GM11168 (cell line): Measurements from ENCODE around the gene UBE2D2.

Experiments used
- in situ Hi-C: fragments of 300-500 bp; cut with MboI; formaldehyde crosslinking; loops from one replicate; pipeline ENCODE4 v1.12.0; 2022; ENCODE audit warnings: low sequenced_read_pairs; ENCODE audit not compliant: unreplicated experiment

Gene UBE2D2

DNA sequence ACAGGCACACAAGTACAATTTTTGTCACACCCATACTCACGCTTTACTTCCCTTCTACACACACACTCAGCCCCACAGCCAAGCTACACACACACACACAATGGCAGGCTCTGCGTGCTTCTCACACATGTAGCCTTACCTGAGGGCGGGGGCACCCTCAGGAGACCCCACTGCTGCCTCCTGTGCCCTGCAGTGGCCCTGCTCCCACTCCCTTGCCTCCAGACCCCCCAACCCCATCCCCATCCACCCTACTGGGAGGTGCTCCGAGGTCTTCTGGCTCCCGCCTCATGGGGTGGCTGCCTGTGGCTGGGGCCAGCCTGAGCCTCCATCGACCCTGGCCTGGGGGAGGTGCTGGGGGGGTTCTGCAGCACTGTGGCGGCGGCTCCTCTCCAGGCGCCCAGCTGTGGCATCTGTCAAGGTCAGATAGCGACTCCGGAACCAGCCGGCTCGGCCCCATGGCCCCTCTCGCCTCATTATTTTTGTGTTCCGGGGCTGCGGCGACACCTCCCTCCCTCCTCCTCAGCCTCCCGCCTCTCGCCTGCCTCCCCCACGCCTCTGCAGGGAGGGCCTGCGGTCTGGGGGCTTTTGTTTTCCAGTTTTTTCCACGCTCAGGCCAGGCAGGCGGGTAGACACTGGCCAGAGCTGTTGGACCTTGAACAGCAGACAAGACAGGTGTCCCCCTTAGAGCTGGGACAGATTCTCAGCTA is 108.7 kb downstream of the UBE2D2 start:
- in situ Hi-C loops = no loop called here

- in situ Hi-C loops = no loop called here
These were observed 109.4 kb downstream of the UBE2D2 start for GRCh38 chr5:139670369-139671095.

- in situ Hi-C loops = no loop called here
These were observed 110.1 kb downstream of the UBE2D2 start for GRCh38 chr5:139671096-139671841.

DNA sequence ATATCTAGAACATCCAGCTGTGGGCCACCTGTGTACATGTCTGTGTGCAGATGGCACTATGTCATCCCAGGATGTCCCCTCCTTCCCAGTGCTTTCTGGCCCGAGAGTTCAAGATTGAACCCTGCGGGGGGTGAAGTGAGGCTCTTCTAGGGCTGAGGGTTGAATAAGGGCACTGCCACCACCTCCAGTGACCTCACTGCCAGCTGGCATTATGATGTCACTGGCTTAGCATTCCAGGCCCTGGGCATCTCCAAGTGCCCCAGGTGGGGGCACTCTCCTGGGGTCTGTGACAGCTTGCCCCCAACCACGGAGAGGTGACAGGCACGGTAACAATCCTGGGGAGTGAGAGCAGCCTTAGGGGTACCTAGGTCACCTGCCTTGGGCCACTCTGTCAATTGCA is 114.1 kb downstream of the UBE2D2 start:
- in situ Hi-C loops = loop anchor here (5.0 kb wide), 1 partner anchor 43 kb away; no protein-coding TSS in a partner anchor

- in situ Hi-C loops = loop anchor here (5.0 kb wide), 1 partner anchor 44 kb away; no protein-coding TSS in a partner anchor
These were observed 114.7 kb downstream of the UBE2D2 start for GRCh38 chr5:139675825-139676224.

DNA sequence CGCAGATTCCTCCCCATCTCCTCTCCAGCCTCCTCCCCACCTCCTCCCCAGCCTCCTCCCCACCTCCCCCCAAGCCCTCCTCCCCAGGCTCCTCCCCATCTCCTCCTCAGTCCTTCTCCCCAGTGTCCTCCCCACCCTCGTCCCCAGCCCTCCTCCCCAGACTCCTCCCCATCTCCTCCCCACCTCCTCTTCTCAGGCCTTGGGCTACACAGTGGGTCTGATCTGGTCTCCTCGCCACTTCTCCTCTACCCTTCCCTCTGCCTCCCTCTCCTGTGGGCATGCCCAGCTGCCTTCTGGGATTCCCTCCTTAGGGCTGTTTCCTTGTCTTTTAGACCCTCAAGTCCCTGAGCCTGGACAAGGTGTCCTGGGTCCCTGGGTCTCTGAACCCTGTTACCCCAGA is 115.3 kb downstream of the UBE2D2 start:
- in situ Hi-C loops = loop anchor here (5.0 kb wide), 1 partner anchor 44 kb away; no protein-coding TSS in a partner anchor

DNA sequence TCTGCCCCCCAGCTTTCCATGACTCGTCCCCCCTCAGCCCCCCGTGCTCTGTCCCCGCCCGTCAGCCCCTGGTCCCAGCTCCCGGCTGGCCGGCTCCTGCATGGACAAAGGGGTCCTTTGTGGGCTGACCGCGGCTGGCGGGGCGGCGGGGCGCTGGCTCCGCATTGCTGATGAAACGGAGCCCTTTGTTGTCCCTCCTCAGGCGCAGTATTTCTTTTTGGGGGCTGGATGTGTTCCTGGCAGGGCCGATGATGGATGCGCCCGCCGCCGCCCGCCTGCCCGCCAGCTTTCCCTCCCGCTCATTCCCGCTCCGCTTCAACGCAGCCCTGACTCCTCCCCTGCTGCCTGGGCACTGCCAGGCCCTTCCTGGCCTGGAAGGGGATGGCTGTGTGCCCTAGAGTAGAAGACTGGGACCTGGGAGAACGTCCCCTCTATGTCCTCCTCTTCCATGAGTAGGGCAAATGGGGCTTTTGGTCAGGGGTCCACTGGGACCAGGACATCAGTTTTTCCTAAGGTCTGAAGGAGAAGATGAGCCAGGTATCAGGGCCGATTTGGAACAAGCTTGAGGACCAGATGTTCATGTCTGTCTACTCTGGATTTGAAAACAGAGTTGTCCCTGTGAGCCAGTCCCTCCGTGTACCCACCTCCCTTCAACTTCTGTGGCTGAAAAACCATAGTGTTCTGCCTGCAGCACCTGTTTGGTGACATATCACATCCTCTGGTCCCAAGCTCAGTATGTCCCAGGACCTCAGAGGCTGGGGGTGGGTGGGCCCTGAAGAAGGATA is 116.0 kb downstream of the UBE2D2 start:
- in situ Hi-C loops = loop anchor here (5.0 kb wide), 1 partner anchor 45 kb away; no protein-coding TSS in a partner anchor
